Activated CD8-positive, alpha-beta memory T cell treated with anti-CD3 and anti-CD28 coated beads, Interleukin-2, amount 10 ng/mL, durations not matched to agents 7 days and 5 days (primary cell): ENCODE results near the gene OTULINL. TPM values are rescaled to one million over a fixed set of nuclear protein-coding genes. Genes with fewer than 3 reads are reported as not detected.

ENCODE experiments used
- ATAC-seq: fragments of 150-1000 bp; cut with Tn5 transposase; one replicate; pipeline ENCODE4 v1.10.0; 2021; ENCODE audit warnings: moderate library complexity
- CTCF ChIA-PET: fragments of 350-600 bp; sonication (Branson Sonifier 250); formaldehyde crosslinking; loops from one replicate; lab custom pipeline; 2021; ENCODE audit warnings: antibody characterized with exemption; lab: Charles Lee
- DNase-seq: peaks from one replicate; pipeline ENCODE4 v3.0.0-alpha.2; 2020
- H3K27ac Mint-ChIP-seq: one replicate; pipeline ENCODE4 v1.8.0; 2021; ENCODE audit warnings: mild to moderate bottlenecking, mixed read lengths
- H3K27me3 Mint-ChIP-seq: one replicate; pipeline ENCODE4 v1.8.0; 2021; ENCODE audit warnings: mixed read lengths
- H3K36me3 Mint-ChIP-seq: one replicate; pipeline ENCODE4 v1.8.0; 2021; ENCODE audit warnings: mild to moderate bottlenecking, mixed read lengths
- H3K4me1 Mint-ChIP-seq: one replicate; pipeline ENCODE4 v1.8.0; 2021; ENCODE audit warnings: mixed read lengths
- H3K4me3 Mint-ChIP-seq: one replicate; pipeline ENCODE4 v1.8.0; 2021; ENCODE audit warnings: mild to moderate bottlenecking, moderate library complexity, mixed read lengths
- H3K9me3 Mint-ChIP-seq: one replicate; pipeline ENCODE4 v1.8.0; 2022; ENCODE audit warnings: low read depth, mixed read lengths
- total RNA-seq, 2 experiments: library from RNA; stranded (reverse); gene quantifications; one replicate each; pipeline ENCODE4 v1.2.3, GENCODE V29; 2021

OTULINL gene
- total RNA-seq, 2 experiments from 2014 or later: 46.7 to 61.5 TPM

GRCh38 chr5:14628346-14628745 is 46.8 kb downstream of the OTULINL start:
- Mint-ChIP-seq H3K36me3 (peaks cover 1% of the 10 kb centered on the region), H3K27me3 (peaks cover 2% of the 10 kb centered on the region), H3K27ac (no peak overlapping the region), H3K9me3 (no peaks in the 10 kb centered on the region), H3K4me1 (no peaks in the 10 kb centered on the region), H3K4me3 (no peak overlapping the region)
- ATAC-seq (peak; percentile 49), DNase-seq (peak; percentile 76)
- CTCF ChIA-PET: interaction anchor here (1.2 to 1.3 kb wide), 2 partner anchors 28 to 35 kb away, joined by 3 read pairs; no protein-coding TSS in a partner anchor

GRCh38 chr5:14630671-14631070 is 49.1 kb downstream of the OTULINL start:
- Mint-ChIP-seq H3K36me3 (no peaks in the 10 kb centered on the region), H3K4me1 (peaks cover 7% of the 10 kb centered on the region), H3K27me3 (peaks cover 2% of the 10 kb centered on the region), H3K27ac (no peak overlapping the region), H3K9me3 (no peaks in the 10 kb centered on the region), H3K4me3 (no peak overlapping the region)
- CTCF ChIA-PET: no interaction called here
- ATAC-seq: no peak
- DNase-seq: no peak

GRCh38 chr5:14635656-14636055 is 54.1 kb downstream of the OTULINL start:
- Mint-ChIP-seq H3K27me3 (peaks cover 22% of the 10 kb centered on the region), H3K36me3 (no peaks in the 10 kb centered on the region), H3K4me3 (no peak overlapping the region), H3K4me1 (peaks cover 9% of the 10 kb centered on the region), H3K9me3 (no peaks in the 10 kb centered on the region), H3K27ac (no peak overlapping the region)
- no peak for DNase-seq
- peak; percentile 27 for ATAC-seq
- CTCF ChIA-PET: interaction anchor here (1.0 kb wide), 1 partner anchor 13 kb away, joined by 5 read pairs; no protein-coding TSS in a partner anchor

GRCh38 chr5:14640765-14641164 is 59.2 kb downstream of the OTULINL start:
- H3K27me3 Mint-ChIP-seq: peaks cover 33% of the 10 kb centered on the region
- peaks cover 1% of the 10 kb centered on the region for H3K36me3 Mint-ChIP-seq
- ATAC-seq (no peak), DNase-seq (no peak)
- H3K4me3 Mint-ChIP-seq: no peak overlapping the region
- H3K9me3 Mint-ChIP-seq: no peaks in the 10 kb centered on the region
- no peak overlapping the region for H3K27ac Mint-ChIP-seq
- H3K4me1 Mint-ChIP-seq: peaks cover 1% of the 10 kb centered on the region
- CTCF ChIA-PET: interaction anchor here (1.2 to 3.5 kb wide), 2 partner anchors 8 to 14 kb away, joined by 4 to 17 read pairs; no protein-coding TSS in a partner anchor

DNA sequence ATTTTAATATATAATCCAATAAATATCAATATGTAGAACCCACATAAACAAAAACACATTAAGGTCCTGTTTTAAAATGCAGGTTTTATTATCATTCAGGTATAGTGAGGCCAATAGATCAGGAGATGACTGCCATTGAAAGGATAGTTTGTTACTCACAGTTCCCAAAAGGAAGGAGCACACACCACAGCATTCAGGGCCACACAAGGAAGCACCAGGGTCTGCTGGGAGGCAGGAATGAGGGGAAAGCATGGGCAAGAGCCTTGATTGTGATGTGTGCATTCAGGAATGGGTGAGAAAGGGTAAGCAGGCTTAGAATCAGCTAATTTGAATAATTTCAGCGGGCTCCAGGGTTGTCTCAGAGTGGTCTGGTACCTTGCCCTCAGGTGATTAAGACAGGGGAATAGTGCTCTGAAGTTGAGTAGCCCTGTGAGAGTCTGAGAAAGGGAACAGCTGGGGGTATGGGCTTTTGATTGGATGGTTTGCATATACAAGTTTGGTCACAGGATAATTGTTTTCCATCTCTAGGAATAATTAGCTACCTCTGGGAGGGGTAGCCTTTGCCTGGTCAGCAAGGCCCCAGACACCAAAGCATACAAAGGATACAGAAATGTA is 63.1 kb downstream of the OTULINL start:
- Mint-ChIP-seq H3K4me3 (no peak overlapping the region), H3K9me3 (no peaks in the 10 kb centered on the region), H3K27me3 (peaks cover 27% of the 10 kb centered on the region), H3K27ac (no peak overlapping the region), H3K4me1 (peaks cover 8% of the 10 kb centered on the region), H3K36me3 (peaks cover 1% of the 10 kb centered on the region)
- ATAC-seq (no peak), DNase-seq (no peak)
- CTCF ChIA-PET: interaction anchor here (0.7 to 1.5 kb wide), 10 partner anchors 9 to 293 kb away, joined by 3 to 5 read pairs (median 4); no protein-coding TSS in a partner anchor

- ATAC-seq: no peak
- H3K27ac Mint-ChIP-seq: no peak overlapping the region
- no peaks in the 10 kb centered on the region for H3K36me3 Mint-ChIP-seq
Measured at GRCh38 chr5:14650052-14650451, 68.5 kb downstream of the OTULINL start.

GRCh38 chr5:14655146-14655741 is 73.7 kb downstream of the OTULINL start:
- Mint-ChIP-seq H3K4me1 (peaks cover 26% of the 10 kb centered on the region), H3K36me3 (peaks cover 3% of the 10 kb centered on the region), H3K27me3 (peaks cover 5% of the 10 kb centered on the region), H3K4me3 (no peak overlapping the region), H3K9me3 (peaks cover 2% of the 10 kb centered on the region), H3K27ac (no peak overlapping the region)
- CTCF ChIA-PET: interaction anchor here (0.9 to 3.0 kb wide), 7 partner anchors 10 to 303 kb away, joined by 3 to 16 read pairs (median 4); no protein-coding TSS in a partner anchor
- DNase-seq: no peak
- peak; percentile 45 for ATAC-seq

More at GRCh38 chr5:14650052-14650451, 68.5 kb downstream of the OTULINL start:
- no peak for DNase-seq
- CTCF ChIA-PET: interaction anchor here (0.6 to 5.4 kb wide), 11 partner anchors 17 to 298 kb away, joined by 3 to 163 read pairs (median 10); no protein-coding TSS in a partner anchor
- no peak overlapping the region for H3K4me3 Mint-ChIP-seq
- peaks cover 20% of the 10 kb centered on the region for H3K27me3 Mint-ChIP-seq
- peaks cover 18% of the 10 kb centered on the region for H3K4me1 Mint-ChIP-seq
- no peaks in the 10 kb centered on the region for H3K9me3 Mint-ChIP-seq

- DNase-seq: no peak
- peaks cover 2% of the 10 kb centered on the region for H3K9me3 Mint-ChIP-seq
- H3K27me3 Mint-ChIP-seq: peaks cover under 1% of the 10 kb centered on the region
- no peak overlapping the region for H3K4me3 Mint-ChIP-seq
- no peak overlapping the region for H3K27ac Mint-ChIP-seq
- peaks cover 32% of the 10 kb centered on the region for H3K4me1 Mint-ChIP-seq
- no peak for ATAC-seq
- CTCF ChIA-PET: interaction anchor here (0.7 to 2.1 kb wide), 7 partner anchors 9 to 305 kb away, joined by 3 to 15 read pairs (median 3); partner anchors contain the start of gene OTULINL
- H3K36me3 Mint-ChIP-seq: peaks cover 12% of the 10 kb centered on the region
Measured at GRCh38 chr5:14656898-14657297, 75.3 kb downstream of the OTULINL start.

DNA sequence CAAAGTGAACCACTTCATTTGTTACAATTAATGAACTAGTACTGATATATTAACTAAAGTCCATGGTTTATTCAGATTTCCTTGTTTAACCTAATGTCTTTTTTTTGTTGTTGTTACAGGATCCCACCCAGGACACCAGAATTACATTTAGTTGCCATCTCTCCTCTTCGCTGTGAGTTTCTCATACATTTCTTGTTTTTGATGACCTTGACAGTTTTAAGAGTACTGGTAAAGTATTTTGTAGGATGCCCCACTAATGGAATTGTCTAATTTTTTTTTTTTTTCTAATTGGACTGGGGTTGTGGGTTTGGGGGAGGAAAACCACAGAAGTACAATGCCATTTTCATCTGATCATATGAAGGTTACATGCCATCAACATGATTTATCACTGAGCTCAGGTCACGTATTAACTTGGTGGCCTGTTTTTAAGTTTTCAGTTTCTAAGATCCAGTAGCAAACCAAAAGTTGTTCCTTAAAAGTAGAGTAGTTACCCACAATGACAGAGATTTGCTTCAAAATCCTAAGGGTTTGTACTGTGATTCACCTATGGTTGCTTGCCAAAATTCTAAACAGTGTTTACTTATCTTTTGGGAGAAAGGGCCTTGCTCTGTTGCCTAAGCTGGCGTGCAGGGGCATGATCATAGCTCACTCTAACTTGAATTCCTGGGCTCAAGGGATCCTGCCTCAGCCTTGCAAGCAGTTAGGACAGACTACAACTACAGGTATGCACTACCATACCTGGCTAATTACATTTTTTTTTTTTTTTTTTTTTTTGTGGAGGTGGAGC is 78.4 kb downstream of the OTULINL start:
- Mint-ChIP-seq H3K9me3 (peaks cover 2% of the 10 kb centered on the region), H3K27me3 (no peaks in the 10 kb centered on the region), H3K27ac (no peak overlapping the region), H3K4me1 (peaks cover 40% of the 10 kb centered on the region), H3K4me3 (no peak overlapping the region), H3K36me3 (peaks cover 21% of the 10 kb centered on the region)
- ATAC-seq (no peak), DNase-seq (no peak)
- CTCF ChIA-PET: interaction anchor here (0.8 to 2.2 kb wide), 3 partner anchors 12 to 308 kb away, joined by 3 to 17 read pairs (median 4); no protein-coding TSS in a partner anchor

DNA sequence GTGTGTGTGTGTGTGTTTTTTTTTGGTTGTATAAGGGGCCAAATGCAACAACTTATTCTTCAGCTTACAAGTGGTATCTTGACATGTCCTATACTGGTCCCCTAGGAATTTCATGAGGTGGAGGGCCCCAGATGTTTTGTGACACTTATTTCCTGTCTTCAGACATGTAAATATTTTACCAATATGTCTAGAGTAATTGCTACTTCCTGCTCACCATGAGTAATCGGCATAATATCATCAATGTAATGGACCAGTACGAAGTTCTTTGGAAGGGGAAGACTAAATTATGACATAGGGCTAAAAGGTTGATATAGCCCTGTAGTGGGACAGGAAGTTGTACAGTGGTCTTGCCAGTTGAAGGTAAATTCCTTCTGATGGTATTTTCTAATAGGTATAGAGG is 79.2 kb downstream of the OTULINL start:
- H3K4me1 Mint-ChIP-seq: peaks cover 32% of the 10 kb centered on the region

More for the DNA sequence above, 79.2 kb downstream of the OTULINL start:
- H3K27me3 Mint-ChIP-seq: no peaks in the 10 kb centered on the region
- ATAC-seq (no peak), DNase-seq (no peak)
- H3K9me3 Mint-ChIP-seq: peaks cover 2% of the 10 kb centered on the region
- CTCF ChIA-PET: interaction anchor here (0.8 to 2.2 kb wide), 3 partner anchors 13 to 309 kb away, joined by 3 to 17 read pairs (median 4); no protein-coding TSS in a partner anchor
- H3K36me3 Mint-ChIP-seq: peaks cover 25% of the 10 kb centered on the region
- H3K27ac Mint-ChIP-seq: peak overlapping the region; percentile 4
- H3K4me3 Mint-ChIP-seq: no peak overlapping the region
